ENCODE data around the gene CCDC149. TPM values are rescaled to one million over a fixed set of nuclear protein-coding genes. Genes with fewer than 3 reads are reported as not detected.

CCDC149 gene
- total RNA-seq, 1 experiment from 2014 or later, result 0.95 TPM

GRCh38 chr4:24845902-24846301 lies 66.9 kb downstream of the CCDC149 start:
- CTCF ChIA-PET, result no interaction called here
- no peak for DNase-seq
- Histone ChIP-seq H3K4me3 (ENCODE audit: low read depth, low read length) (no peak overlapping the region), H3K4me1 (no peaks in the 10 kb centered on the region), H3K36me3 (ENCODE audit: control insufficient read depth, insufficient read depth, low read length) (no peaks in the 10 kb centered on the region), H3K27me3 (replicated peaks; ENCODE audit: control insufficient read depth, insufficient read depth, low read length) (no peaks in the 10 kb centered on the region), H3K9me3 (no peaks in the 10 kb centered on the region; the same call in 1 of the 2 replicates)
- Mint-ChIP-seq H3K4me1 (ENCODE audit: low read depth, unreplicated experiment) (no peaks in the 10 kb centered on the region), H3K9me3 (ENCODE audit: unreplicated experiment) (no peaks in the 10 kb centered on the region), H3K27me3 (ENCODE audit: insufficient read depth, unreplicated experiment) (peaks cover 6% of the 10 kb centered on the region), H3K4me3 (ENCODE audit: unreplicated experiment) (no peak overlapping the region), H3K27ac (ENCODE audit: unreplicated experiment) (no peak overlapping the region), H3K36me3 (ENCODE audit: insufficient read depth, unreplicated experiment) (no peaks in the 10 kb centered on the region)
- TF ChIP-seq, protein P1, sequence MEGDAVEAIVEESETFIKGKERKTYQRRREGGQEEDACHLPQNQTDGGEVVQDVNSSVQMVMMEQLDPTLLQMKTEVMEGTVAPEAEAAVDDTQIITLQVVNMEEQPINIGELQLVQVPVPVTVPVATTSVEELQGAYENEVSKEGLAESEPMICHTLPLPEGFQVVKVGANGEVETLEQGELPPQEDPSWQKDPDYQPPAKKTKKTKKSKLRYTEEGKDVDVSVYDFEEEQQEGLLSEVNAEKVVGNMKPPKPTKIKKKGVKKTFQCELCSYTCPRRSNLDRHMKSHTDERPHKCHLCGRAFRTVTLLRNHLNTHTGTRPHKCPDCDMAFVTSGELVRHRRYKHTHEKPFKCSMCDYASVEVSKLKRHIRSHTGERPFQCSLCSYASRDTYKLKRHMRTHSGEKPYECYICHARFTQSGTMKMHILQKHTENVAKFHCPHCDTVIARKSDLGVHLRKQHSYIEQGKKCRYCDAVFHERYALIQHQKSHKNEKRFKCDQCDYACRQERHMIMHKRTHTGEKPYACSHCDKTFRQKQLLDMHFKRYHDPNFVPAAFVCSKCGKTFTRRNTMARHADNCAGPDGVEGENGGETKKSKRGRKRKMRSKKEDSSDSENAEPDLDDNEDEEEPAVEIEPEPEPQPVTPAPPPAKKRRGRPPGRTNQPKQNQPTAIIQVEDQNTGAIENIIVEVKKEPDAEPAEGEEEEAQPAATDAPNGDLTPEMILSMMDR (IDR thresholded peaks at IDR 0.05; ENCODE audit: insufficient read depth in 1 of 2, low read depth in 1 of 2, low read length in 1 of 2, severe bottlenecking in 1 of 2, unreplicated experiment in 1 of 2), result no peak
- intact Hi-C loops (cut with micrococcal nuclease; ENCODE audit: unreplicated experiment), result no loop called here
- POLR2A ChIA-PET, result no interaction called here
- no TSS peak for BruUV-seq (replicated peaks)

DNA sequence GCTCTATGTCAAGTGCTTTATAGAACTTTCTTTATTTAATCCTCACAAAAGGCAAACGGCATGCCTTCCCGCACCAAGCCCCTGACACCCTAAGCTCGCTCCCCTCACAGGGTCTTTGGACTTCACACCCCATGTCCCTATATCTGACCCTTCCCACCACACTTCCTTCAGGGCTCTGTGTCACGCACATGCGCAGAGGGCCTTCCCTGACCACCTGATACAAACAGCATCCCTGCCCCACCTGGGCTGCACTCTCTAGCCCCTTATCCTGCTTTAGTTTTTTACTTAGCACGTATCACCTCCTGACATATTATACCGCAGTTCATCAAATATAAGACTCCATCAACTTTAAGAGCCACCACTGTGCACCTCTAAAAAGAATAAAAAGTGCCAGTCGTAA lies 67.7 kb downstream of the CCDC149 start:
- Mint-ChIP-seq H3K4me1 (ENCODE audit: low read depth, unreplicated experiment) (no peaks in the 10 kb centered on the region), H3K4me3 (ENCODE audit: unreplicated experiment) (no peak overlapping the region), H3K27ac (ENCODE audit: unreplicated experiment) (no peak overlapping the region), H3K27me3 (ENCODE audit: insufficient read depth, unreplicated experiment) (peaks cover 3% of the 10 kb centered on the region), H3K36me3 (ENCODE audit: insufficient read depth, unreplicated experiment) (no peaks in the 10 kb centered on the region), H3K9me3 (ENCODE audit: unreplicated experiment) (no peaks in the 10 kb centered on the region)
- no peaks in the 10 kb centered on the region for H3K36me3 ChIP-seq (ENCODE audit: control insufficient read depth, insufficient read depth, low read length)
- intact Hi-C loops (cut with micrococcal nuclease; ENCODE audit: unreplicated experiment), result no loop called here
- no peaks in the 10 kb centered on the region; the same call in 1 of the 2 replicates for H3K9me3 ChIP-seq
- BruUV-seq (replicated peaks), result no TSS peak
- DNase-seq, result no peak
- TF ChIP-seq, protein P1 (IDR thresholded peaks at IDR 0.05; ENCODE audit: insufficient read depth in 1 of 2, low read depth in 1 of 2, low read length in 1 of 2, severe bottlenecking in 1 of 2, unreplicated experiment in 1 of 2), result no peak
- no peak overlapping the region for H3K4me3 ChIP-seq (ENCODE audit: low read depth, low read length)
- H3K27me3 ChIP-seq (replicated peaks; ENCODE audit: control insufficient read depth, insufficient read depth, low read length), result no peaks in the 10 kb centered on the region
- ChIA-PET POLR2A (no interaction called here), CTCF (no interaction called here)
- no peaks in the 10 kb centered on the region for H3K4me1 ChIP-seq

DNA sequence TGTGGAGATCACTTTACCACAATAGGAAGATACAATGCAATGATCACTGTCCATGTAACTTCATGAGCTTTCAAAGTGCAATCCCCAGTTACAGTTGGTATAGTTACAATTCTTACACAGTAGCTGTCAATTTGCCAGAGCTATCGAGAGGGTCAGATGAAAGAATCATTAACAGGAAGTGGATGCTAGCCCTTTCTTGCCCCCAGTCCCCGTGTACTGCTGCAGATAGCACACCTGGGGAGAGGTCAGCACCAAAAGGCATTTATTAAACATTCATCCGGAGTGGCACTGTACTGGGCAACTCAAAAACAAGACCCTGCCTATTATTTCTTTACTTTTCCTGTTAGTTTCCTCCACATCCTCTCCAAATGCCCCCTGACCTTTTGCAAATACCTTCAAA lies 69.7 kb downstream of the CCDC149 start:
- BruUV-seq (replicated peaks), result no TSS peak
- Histone ChIP-seq H3K4me3 (ENCODE audit: low read depth, low read length) (no peak overlapping the region), H3K36me3 (ENCODE audit: control insufficient read depth, insufficient read depth, low read length) (no peaks in the 10 kb centered on the region), H3K27me3 (replicated peaks; ENCODE audit: control insufficient read depth, insufficient read depth, low read length) (no peaks in the 10 kb centered on the region), H3K9me3 (no peaks in the 10 kb centered on the region; the same call in 1 of the 2 replicates), H3K4me1 (no peaks in the 10 kb centered on the region)
- Mint-ChIP-seq H3K27ac (ENCODE audit: unreplicated experiment) (no peak overlapping the region), H3K4me3 (ENCODE audit: unreplicated experiment) (no peak overlapping the region), H3K9me3 (ENCODE audit: unreplicated experiment) (no peaks in the 10 kb centered on the region), H3K27me3 (ENCODE audit: insufficient read depth, unreplicated experiment) (no peaks in the 10 kb centered on the region), H3K36me3 (ENCODE audit: insufficient read depth, unreplicated experiment) (no peaks in the 10 kb centered on the region), H3K4me1 (ENCODE audit: low read depth, unreplicated experiment) (no peaks in the 10 kb centered on the region)
- POLR2A ChIA-PET, result no interaction called here
- CTCF ChIA-PET, result no interaction called here
- intact Hi-C loops (cut with micrococcal nuclease; ENCODE audit: unreplicated experiment), result no loop called here
- TF ChIP-seq, protein P1 (IDR thresholded peaks at IDR 0.05; ENCODE audit: insufficient read depth in 1 of 2, low read depth in 1 of 2, low read length in 1 of 2, severe bottlenecking in 1 of 2, unreplicated experiment in 1 of 2), result no peak
- no peak for DNase-seq
